HG03135 (cell line): ENCODE data around the gene TULP4.

Source experiments
- ATAC-seq: cut with Tn5 transposase; IDR thresholded peaks from one replicate; pipeline ENCODE4 v1.9.1; 2021; ENCODE audit warnings: mild to moderate bottlenecking, moderate library complexity; ENCODE audit not compliant: unreplicated experiment

Gene TULP4

GRCh38 chr6:158489441-158489840 is 177.2 kb downstream of the TULP4 start:
- no peak for ATAC-seq

GRCh38 chr6:158492881-158493280 is 180.6 kb downstream of the TULP4 start:
- no peak for ATAC-seq

GRCh38 chr6:158496700-158497099 is 184.4 kb downstream of the TULP4 start:
- no peak for ATAC-seq

GRCh38 chr6:158497620-158498019 is 185.4 kb downstream of the TULP4 start:
- ATAC-seq = no peak

GRCh38 chr6:158498362-158498761 is 186.1 kb downstream of the TULP4 start:
- no peak for ATAC-seq

- ATAC-seq = no peak
These were observed 187.3 kb downstream of the TULP4 start for GRCh38 chr6:158499601-158500000.

- no peak for ATAC-seq
These were observed 187.9 kb downstream of the TULP4 start for GRCh38 chr6:158500016-158500735.

GRCh38 chr6:158501360-158502262 is 189.3 kb downstream of the TULP4 start:
- no peak for ATAC-seq

GRCh38 chr6:158502263-158502950 is 190.1 kb downstream of the TULP4 start:
- ATAC-seq = no peak

GRCh38 chr6:158503222-158503621 is 191.0 kb downstream of the TULP4 start:
- no peak for ATAC-seq

- no peak for ATAC-seq
These were observed 191.6 kb downstream of the TULP4 start for GRCh38 chr6:158503846-158504245.

- no peak for ATAC-seq
These were observed 192.9 kb downstream of the TULP4 start for GRCh38 chr6:158505194-158505593.

GRCh38 chr6:158506601-158507000 is 194.3 kb downstream of the TULP4 start:
- ATAC-seq = no peak

GRCh38 chr6:158507174-158507573 is 194.9 kb downstream of the TULP4 start:
- no peak for ATAC-seq

- no peak for ATAC-seq
These were observed 196.2 kb downstream of the TULP4 start for GRCh38 chr6:158508450-158508849.

GRCh38 chr6:158509465-158509864 is 197.2 kb downstream of the TULP4 start:
- no peak for ATAC-seq

- no peak for ATAC-seq
These were observed 200.5 kb downstream of the TULP4 start for GRCh38 chr6:158512809-158513208.

- ATAC-seq = no peak
These were observed 201.9 kb downstream of the TULP4 start for GRCh38 chr6:158514176-158514575.

GRCh38 chr6:158514991-158515390 is 202.7 kb downstream of the TULP4 start:
- no peak for ATAC-seq

GRCh38 chr6:158516098-158516497 is 203.8 kb downstream of the TULP4 start:
- ATAC-seq = no peak

- ATAC-seq = no peak
These were observed 204.8 kb downstream of the TULP4 start for GRCh38 chr6:158517038-158517437.
